T-helper 1 cell treated with Interleukin-12 subunit alpha and Interleukin-12 subunit beta and Interleukin-4 antibody, amounts not matched to agents 30 ng/mL and 1 ng/mL, for 36 hours (primary cell): ENCODE data around the gene PNPLA2. TPM values are rescaled to one million over a fixed set of nuclear protein-coding genes. Genes with fewer than 3 reads are reported as not detected.

ENCODE experiments used
- intact Hi-C: fragments of 100-400 bp; cut with micrococcal nuclease; formaldehyde crosslinking; loops from one replicate; pipeline ENCODE4 v1.15.1; 2024
- total RNA-seq: library from RNA; stranded (reverse); gene quantifications from 2 replicates; pipeline ENCODE4 v1.2.3, GENCODE V29; 2022

PNPLA2 gene
- total RNA-seq, 1 donor from 2014 or later, result 58.7 TPM

DNA sequence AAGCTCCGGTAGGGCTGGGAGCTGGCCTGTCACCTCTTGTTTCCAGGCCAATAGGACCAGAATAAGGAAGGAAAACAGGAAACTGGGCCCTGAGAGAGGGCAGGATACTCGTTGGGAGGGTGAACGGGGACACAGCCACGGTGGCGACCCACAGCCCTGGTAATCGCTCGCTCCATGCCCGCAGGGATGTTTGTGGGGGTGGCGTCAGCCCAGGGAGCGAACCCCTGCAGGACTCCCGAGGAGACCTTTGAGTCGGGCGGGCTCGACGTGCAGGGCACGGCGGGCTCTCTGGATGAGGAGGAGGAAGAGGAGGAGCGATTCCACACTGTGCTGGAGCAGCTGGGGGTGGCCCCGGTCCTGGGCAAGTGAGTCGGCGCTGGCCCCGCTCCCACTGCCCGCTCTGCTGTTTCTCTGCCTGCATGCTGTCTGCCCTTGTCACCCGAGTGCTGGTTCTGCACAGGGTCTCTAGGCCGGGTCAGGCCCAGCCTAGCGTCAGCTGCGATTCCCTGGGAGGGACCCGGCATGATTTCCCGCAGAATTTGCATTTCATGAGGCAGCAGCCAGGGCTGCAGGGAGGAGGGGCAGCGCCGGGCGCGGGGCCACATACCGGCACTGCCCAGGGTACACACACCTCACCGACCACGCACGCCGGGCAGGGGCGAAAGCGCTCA, 10.6 kb downstream of the PNPLA2 start:
- intact Hi-C loops, result no loop called here

DNA sequence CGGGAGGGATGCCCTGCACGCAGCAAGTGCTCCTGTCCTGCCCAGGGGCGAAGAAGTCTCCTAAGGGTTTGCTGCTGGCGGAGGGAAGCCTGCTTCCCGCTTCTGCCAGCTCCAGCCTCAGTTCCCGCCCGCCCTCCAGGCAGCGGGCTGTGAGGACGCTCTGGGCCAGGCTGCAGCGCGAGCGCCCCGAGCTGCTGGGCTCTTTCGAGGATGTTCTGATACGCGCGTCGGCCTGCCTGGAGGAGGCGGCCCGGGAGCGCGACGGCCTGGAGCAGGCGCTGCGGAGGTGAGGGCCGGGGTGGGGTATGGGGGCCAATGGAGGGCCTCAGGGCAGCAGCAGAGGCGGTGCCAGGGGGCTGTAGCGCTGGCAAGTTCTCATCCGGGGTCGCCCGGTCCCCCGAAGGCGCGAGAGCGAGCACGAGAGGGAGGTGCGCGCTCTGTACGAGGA, 11.2 kb downstream of the PNPLA2 start:
- intact Hi-C loops, result loop anchor here (1.0 kb wide), 1 partner anchor 10 kb away; no protein-coding TSS in a partner anchor

DNA sequence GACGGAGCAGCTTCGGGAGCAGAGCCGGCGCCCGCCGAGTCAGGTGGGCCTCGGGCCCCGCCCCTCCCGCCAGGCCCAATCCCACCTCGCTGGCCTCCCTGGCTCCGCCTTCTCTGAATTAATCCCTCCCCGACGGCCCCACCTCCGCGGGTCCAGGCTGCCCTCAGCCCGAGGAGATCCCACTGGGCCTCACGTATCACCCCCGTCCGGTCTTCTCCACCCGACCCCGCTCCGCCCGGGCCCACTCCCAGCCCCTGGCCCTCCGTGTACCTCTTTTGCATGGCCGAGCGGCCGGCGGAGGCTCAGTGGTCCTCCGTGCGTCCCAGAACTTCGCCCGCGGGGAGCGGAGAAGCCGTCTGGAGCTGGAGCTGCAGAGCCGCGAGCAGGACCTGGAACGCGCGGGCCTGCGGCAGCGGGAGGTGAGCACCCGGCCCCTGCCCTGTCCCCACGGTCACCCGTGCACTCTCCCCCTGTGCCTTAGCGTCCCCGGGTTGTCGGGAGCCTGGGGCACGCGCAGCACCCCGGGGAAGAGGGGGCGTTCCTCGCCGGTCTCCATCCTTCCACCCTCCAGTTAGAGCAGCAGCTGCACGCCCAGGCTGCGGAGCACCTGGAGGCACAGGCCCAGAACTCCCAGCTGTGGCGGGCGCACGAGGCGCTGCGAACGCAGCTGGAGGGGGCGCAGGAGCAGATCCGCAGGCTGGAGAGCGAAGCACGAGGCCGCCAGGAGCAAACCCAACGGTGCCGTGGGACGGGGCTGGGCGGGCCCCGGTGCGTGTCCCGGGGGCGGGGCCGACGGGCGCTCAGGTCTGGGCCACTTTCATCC, 11.8 kb downstream of the PNPLA2 start:
- intact Hi-C loops, result loop anchor here (1.0 kb wide), 1 partner anchor 10 kb away; no protein-coding TSS in a partner anchor

DNA sequence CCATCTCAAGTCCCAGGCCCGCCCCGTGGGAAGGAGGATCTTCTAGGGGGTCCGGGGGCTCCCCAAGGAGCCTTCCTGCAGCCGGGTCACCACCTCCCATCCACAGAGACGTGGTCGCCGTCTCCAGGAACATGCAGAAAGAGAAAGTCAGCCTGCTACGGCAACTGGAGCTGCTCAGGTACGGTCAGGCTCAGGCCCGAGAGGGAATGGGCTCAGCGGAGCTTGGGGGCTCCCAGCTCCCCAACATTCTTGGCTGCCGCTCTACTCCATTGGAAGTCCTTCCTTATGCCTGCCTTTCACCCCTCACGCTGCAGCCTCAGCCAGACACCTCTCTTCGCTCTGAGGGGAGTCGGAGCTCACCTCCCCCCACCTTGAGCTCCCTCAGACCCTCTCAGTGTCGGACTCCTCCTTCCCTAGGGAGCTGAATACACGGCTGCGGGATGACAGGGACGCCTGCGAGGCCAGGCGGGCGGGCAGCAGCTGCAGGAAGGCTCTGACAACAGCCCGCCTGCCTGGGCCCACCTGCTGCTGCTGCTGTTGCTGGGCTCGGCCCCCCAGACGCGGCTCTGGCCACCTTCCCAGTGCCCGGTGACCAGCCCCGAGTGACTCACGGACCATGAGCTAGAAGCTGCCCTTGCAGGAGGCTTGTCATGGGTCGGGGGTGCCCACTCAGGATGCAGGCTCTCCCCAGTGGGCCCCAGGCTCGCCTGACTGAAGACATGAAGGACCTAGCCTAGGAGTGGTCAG, 12.6 kb downstream of the PNPLA2 start:
- intact Hi-C loops, result no loop called here

DNA sequence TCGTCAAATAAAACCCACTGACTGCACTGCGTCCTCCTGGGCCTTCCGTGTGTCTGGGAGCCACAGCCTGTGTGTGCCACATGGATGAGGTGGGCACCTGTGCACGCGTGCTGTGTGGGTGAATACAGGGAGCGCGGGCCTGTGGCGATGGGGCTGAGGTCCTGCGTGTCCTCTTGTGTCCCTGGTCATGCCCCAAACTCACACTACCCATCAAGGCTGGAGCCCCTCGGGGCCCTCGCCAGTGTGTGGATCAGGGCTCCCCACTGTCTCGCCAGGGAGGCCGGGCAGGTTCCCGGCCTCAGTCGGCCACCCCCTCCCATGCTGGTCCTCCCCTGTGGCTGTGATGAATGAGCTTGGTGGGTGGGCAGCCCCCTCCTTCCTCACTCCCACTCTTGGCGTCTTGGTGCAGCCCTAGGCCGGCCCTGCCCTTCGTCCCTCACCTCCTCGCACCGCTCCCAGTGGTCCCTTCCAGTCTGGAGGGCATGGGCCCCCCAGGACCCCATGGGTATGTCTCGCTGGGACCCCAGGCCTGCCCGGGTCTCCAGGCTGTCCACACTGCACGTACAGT, 13.3 kb downstream of the PNPLA2 start:
- intact Hi-C loops, result loop anchor here (1.0 kb wide), 1 partner anchor 10 kb away; the partner anchor contains the start of genes POLR2L and TSPAN4

DNA sequence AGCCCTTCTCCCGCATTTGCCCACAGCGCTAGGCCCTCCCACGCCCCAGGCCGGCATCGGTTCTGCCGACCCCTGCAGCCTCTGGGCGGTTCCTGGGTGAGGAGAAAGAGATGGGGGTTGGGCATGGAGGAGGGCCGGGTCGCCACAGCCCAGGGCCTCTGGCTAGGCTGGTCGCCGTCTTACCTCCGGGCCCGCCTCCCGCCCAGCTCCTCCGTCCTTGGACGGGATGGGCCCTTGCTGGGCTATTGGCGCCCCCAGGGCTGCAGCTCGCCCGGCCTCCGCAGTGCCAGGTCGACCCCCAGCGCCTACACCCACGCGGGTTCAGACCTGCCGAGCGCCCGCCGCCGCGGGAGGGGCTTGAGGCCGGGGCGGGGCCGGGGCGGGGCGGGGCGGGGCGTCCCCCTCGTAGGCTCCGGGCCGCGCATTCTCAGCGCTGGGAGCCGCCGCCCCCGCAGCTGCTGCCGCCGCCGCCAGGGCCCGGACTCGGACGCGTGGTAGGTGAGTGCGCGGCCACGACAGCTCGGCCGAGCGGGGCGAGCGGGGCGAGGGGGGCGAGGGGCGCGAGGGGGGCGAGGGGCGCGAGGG, 13.9 kb downstream of the PNPLA2 start, which contains the start of gene CD151:
Gene CD151, plus strand, starts transcription at position 424 of the 585 bp plus-strand sequence. CDS start 3,118 bp downstream, outside the sequence.
- intact Hi-C loops, result loop anchor here (1.0 kb wide), 1 partner anchor 10 kb away; the partner anchor contains the start of genes POLR2L and TSPAN4

DNA sequence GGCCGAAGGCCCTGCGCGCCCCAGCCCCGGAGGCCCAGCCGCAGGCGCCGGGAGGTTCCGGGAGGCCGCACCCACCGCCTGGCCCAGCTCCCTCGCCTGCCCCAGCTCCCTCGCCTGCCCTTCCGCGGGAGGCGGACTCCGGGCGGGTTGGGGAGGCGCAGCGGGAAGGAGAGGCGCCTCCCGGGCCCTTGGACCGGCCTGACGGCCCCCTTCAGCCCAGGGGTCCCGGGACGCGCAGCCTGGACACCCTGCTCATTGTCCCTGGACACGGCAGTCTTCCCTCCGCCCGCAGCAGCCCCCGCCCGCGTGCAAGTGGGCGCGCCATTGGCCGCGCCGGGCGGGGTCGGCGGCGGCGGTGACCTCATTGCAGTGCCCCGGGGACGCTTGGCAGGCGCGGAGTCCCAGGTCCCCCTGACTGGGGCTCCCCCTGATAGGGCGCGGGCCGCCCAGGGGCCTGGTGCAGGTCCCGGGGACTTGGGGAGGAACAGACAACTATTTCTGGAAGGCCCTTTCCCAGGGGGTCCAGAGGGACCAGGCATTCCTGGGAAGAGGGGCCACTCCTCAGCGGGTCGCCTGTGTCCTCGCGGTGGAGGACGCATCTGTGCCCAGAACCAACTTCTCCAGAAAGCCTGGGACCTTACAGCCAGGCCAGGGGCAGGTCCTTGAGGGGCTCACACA, 14.5 kb downstream of the PNPLA2 start:
- intact Hi-C loops, result no loop called here

DNA sequence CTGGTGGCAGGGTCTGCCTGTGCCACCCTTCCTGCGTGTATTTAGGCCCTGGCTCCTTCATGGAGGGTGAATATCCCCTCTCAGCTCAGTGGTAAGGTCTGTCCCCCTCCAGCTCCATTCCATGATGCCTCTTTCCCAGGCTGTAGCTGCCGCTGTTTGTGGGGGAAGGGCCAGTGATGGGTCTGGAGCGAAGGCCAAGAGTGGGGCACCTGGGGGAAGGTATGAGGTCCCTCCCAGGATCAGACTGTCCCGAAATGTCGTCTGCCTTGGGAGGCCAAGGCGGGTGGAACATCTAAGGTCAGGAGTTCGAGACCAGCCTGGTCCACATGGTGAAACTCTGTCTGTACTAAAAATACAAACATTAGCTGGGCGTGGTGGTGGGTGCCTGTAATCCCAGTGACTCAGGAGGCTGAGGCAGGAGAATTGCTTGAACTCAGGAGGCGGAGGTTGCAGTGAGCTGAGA, 15.2 kb downstream of the PNPLA2 start:
- intact Hi-C loops, result no loop called here

DNA sequence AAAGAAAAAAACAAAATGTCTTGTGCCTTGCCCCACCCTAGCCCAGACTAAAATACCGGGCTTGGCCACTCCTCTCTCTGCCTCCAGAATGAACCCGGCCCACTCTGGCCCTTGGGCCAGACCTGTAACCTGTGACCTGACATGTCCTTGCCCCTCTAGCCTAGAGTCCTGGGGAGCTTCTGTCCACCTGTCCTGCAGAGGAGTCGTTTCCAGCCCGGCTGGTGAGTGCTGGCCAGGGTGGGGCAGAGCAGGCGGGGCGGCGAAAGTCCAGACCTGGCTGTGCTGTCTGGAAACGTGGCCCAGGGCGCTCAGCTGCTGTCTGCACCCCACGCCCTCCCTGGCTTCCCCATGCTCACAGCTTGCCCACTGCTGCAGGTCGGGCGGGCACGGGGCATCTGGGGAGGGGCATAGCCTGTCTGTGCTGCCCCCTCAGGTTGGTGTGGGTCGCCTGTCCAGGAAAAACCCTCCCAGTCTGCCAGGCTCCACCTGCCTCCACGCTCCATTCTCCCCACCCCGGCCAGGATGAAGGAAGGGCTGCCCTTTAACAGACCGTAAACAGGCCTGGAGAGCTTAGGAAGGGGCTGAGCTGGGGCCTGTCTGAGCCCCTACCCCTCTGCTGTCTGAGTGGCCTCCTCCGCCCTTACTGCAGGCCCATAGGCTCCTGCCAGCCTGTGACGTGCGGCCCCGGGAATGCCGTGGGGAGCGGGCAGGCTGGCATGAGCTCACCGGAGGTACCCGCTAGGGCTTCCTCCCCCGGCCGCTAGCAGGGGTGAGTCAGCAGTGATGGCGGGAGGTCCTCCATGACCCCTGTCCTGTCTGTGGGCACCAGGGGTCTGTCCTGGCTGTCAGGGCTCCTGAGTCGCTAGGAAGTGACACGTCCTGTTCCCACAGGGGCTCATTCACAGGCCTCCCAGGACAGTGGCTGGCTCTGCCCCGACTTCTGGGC, 15.9 kb downstream of the PNPLA2 start:
- intact Hi-C loops, result no loop called here

DNA sequence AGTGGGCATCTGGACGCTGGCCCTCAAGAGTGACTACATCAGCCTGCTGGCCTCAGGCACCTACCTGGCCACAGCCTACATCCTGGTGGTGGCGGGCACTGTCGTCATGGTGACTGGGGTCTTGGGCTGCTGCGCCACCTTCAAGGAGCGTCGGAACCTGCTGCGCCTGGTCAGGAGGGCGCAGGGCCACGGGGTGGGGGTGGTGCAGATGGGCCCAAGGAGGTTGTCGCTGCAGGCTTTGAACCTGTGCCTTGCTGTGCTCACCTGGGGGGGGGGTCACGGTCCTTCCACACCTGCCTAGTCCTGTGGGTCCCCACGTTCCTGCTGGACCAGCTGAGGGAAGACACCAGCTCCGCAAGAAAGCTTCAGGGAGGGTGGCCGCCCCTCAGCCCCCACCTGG, 17.6 kb downstream of the PNPLA2 start:
- intact Hi-C loops, result no loop called here

DNA sequence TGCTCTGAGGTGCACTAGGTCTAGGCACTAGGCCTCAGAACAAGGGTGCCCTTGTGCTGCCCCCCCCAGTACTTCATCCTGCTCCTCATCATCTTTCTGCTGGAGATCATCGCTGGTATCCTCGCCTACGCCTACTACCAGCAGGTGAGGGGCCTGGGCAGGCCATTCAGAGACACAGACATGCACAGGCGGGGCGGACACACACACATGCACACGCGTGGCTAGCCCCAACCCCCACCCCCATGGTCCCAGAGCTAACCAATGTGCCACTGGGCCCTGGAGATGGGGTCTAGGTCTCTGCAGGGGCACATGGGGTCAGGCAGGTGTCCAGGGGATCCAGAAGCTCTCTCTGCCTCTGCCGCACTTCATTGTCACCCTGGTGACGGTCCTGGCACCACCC, 18.0 kb downstream of the PNPLA2 start:
- intact Hi-C loops, result no loop called here

DNA sequence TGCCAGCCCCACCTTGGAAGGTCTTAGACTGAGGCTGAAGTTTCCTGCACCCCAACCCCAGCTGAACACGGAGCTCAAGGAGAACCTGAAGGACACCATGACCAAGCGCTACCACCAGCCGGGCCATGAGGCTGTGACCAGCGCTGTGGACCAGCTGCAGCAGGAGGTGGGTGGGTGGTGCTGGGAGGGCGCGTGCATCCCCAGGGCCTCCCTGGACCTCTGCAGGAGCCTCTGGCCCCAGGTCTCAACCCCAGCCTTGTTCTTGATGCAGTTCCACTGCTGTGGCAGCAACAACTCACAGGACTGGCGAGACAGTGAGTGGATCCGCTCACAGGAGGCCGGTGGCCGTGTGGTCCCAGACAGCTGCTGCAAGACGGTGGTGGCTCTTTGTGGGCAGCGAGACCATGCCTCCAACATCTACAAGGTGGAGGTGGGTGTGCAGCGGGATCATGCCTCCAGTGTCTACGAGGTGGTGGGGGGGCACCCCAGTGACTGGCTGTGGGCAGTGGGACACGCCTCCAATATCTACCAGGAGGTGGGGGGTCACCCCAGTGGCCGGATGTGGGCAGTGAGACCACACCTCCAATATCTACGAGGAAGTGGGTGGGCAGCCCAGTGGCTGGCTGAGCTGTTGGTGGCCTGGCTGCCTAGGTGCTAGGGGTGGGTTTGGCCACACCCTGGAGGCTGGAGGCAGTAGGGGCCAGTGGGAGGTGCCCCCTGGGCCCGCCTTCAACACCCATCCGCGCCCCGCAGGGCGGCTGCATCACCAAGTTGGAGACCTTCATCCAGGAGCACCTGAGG, 18.7 kb downstream of the PNPLA2 start:
- intact Hi-C loops, result no loop called here

DNA sequence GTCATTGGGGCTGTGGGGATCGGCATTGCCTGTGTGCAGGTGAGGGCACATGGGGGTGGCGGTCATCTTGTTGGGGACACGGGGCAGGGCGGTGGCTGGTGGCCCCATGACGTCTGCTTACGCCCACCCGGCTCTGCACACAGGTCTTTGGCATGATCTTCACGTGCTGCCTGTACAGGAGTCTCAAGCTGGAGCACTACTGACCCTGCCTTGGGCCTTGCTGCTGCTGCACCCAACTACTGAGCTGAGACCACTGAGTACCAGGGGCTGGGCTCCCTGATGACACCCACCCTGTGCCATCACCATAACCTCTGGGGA, 19.2 kb downstream of the PNPLA2 start:
- intact Hi-C loops, result no loop called here

DNA sequence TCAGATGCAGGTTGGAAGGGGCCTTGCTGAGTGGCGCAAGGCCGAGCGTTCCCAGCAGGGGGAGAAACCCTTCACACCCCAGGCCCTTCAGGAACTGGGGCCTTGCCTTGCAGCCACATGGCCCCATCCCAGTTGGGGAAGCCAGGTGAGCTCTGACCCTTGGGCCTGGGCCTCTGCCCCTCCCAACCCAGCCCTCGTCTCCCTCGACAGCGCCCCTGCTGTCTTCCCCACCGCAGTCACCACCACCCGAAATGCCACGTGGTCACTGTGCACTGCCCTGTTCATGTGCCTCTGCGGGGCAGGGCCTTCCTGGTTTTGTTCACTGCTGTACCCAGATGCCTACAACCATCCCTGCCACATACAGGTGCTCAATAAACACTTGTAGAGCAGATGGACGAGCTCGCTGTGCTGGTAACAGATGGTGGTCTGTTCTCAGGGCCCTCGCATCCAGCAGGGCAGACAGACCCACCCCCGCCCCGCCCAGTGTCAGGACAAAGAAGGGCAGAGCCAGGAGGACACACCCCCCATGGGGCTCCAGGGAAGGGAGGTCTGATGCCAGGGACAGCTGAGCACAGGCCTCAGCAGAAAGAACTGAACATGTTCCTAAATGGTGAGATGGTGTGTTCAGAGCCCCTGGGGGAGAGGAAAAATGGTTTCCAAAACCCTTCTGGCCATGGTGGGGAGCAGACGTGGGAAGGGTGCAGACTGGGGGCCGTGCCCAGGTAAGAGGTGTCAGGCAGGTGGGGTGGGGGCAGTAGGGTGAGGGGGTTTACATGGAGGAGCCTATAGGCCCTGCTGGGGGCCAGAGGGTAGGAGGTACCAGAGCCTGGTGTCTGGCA, 19.9 kb downstream of the PNPLA2 start:
- intact Hi-C loops, result no loop called here

DNA sequence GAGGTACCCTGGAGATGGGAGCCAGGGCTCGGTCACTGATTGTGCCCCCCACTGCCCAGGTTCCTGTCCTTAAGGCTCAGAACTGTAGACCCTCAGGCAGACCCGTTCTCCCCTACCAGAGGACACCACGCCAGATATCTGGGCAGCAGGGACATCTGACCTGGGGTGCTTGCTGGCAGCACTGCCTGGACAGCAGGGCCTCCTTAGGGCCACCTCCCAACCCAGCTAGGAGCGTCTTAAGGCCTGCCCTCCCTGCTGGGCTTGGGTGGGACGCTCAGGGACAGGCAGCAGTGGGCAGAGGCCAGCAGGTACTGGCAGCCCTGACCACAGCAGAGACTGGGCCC, 20.5 kb downstream of the PNPLA2 start:
- intact Hi-C loops, result no loop called here

DNA sequence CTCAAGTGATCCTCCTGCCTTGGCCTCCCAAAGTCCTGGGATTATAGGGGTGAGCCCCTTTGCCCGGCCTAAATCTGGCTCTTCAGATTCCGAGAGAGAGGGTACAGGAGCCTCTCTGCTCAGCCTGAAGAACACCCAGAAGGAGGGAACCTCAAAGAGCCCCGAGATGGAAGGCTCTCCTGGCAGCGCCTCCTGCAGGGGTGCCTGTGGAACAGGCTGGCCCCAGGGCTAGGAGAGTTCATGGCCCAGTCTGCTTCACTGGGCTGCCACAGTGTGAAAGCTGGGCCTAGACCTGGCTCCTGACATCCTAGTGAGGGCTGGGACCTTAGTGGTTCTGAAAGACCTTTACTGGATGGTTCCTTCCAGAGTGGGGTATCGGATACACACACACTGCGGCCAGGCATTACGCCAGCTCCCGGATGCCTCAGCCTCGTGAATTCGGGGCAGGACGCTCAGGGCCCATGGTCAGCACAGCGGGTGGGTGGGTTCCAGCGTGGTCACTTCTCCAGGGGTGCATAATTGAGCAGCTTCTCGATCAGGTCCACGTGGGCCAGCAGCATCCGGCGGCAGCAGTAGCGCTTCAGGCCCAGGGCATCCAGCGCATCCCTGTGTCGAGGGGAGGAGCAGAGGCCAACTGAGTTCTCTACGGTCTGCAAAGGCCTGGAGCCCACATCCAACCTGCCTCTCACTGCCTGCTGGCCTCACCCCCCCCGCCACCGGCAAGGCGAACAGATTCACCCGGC, 21.3 kb downstream of the PNPLA2 start:
- intact Hi-C loops, result no loop called here

DNA sequence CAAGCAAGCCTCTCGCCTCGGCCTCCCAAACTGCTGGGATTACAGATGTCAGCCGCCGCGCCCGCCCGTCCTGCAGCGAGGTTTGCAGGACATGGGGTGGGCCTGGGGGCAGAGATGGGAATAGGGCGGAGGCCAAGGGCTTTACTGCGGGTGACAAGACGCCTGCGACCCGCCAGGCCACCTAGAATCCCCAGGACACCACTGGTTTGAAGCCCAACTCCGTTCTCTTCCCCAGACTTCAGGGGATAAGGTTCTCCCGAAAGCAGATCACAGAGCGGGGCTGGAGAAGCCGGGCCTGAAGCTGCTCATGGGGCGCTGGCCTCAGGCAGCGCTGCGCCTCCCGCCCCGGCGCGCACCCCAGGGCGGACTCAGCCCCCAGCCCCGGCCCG, 23.3 kb downstream of the PNPLA2 start:
- intact Hi-C loops, result loop anchor here (1.0 to 2.0 kb wide), 5 partner anchors 10 to 83 kb away; partner anchors contain the start of genes AP2A2, CD151 and RPLP2
